NB4 (cell line): ENCODE results near the gene FUT8.

ENCODE experiments used
- DNase-seq: peaks from one replicate; pipeline ENCODE4 v3.0.0; 2010; ENCODE audit warnings: low read depth
- H3K4me3 ChIP-seq: one replicate; pipeline ENCODE4 v1.5.1; 2011; ENCODE audit warnings: mild to moderate bottlenecking, low read depth, low read length, moderate library complexity
- CTCF ChIP-seq: IDR thresholded peaks from one replicate; pipeline ENCODE4 v1.5.1; 2012; ENCODE audit warnings: low read depth, low read length
- MAX ChIP-seq: IDR thresholded peaks from 2 replicates; pipeline ENCODE4 v1.6.1; 2011; ENCODE audit warnings: low read depth, low read length
- MYC ChIP-seq: IDR thresholded peaks from 2 replicates; pipeline ENCODE4 v1.6.1; 2011; ENCODE audit warnings: low read depth, low read length
- POLR2A ChIP-seq: IDR thresholded peaks from 2 replicates; pipeline ENCODE4 v1.6.1; 2011; ENCODE audit warnings: mild to moderate bottlenecking; ENCODE audit not compliant: insufficient read length; ENCODE audit errors: extremely low read depth

The FUT8 gene

GRCh38 chr14:65788876-65789275 lies 376.3 kb downstream of the FUT8 start:
- H3K4me3 ChIP-seq = no peak overlapping the region
- TF ChIP-seq CTCF (no peak), POLR2A (no peak), MYC (no peak), MAX (no peak)
- no peak for DNase-seq

GRCh38 chr14:65789363-65789762 lies 376.8 kb downstream of the FUT8 start:
- no peak overlapping the region for H3K4me3 ChIP-seq
- DNase-seq = no peak
- TF ChIP-seq POLR2A = no peak
- no peak for TF ChIP-seq MAX
- TF ChIP-seq MYC = no peak
- no peak for TF ChIP-seq CTCF

GRCh38 chr14:65790172-65790815 lies 377.8 kb downstream of the FUT8 start:
- no peak overlapping the region for H3K4me3 ChIP-seq
- TF ChIP-seq POLR2A (no peak), MYC (no peak), MAX (no peak), CTCF (no peak)
- no peak for DNase-seq

- no peak for TF ChIP-seq CTCF
- no peak for TF ChIP-seq POLR2A
- TF ChIP-seq MYC = no peak
- TF ChIP-seq MAX = no peak
- H3K4me3 ChIP-seq = no peak overlapping the region
- peak; percentile 62 for DNase-seq
Observed at GRCh38 chr14:65791191-65791981, 378.9 kb downstream of the FUT8 start.

- TF ChIP-seq MAX (no peak), POLR2A (no peak), CTCF (no peak), MYC (no peak)
- no peak overlapping the region for H3K4me3 ChIP-seq
- no peak for DNase-seq
Observed at GRCh38 chr14:65792208-65792905, 379.8 kb downstream of the FUT8 start.
